Fibroblast of lung (primary cell): ENCODE data around the gene ASAH2B. TPM values are rescaled to one million over a fixed set of nuclear protein-coding genes. Genes with fewer than 3 reads are reported as not detected.

Experiments used
- DNase-seq, 2 donors: peaks; one replicate each; pipeline versions ENCODE4 v3.0.0 to v3.0.0-alpha.2; 2010; ENCODE audit warnings: low read depth in 2 of 2
- H2AFZ ChIP-seq: 2 replicates; pipeline ENCODE4 v1.5.1; 2012; ENCODE audit warnings: low read length, control low read depth, inconsistent platforms
- H3K27ac ChIP-seq: 2 replicates; pipeline ENCODE4 v1.5.1; 2011; ENCODE audit warnings: low read length, control low read depth; ENCODE audit not compliant: insufficient read depth
- H3K27me3 ChIP-seq: 2 replicates; pipeline ENCODE4 v1.5.1; 2011; ENCODE audit warnings: mild to moderate bottlenecking, low read length; ENCODE audit not compliant: control insufficient read depth, insufficient read depth
- H3K36me3 ChIP-seq: 2 replicates; pipeline ENCODE4 v1.5.1; 2011; ENCODE audit warnings: low read length; ENCODE audit not compliant: control insufficient read depth, insufficient read depth
- H3K4me1 ChIP-seq: 2 replicates; pipeline ENCODE4 v1.5.1; 2011; ENCODE audit warnings: low read length; ENCODE audit not compliant: control insufficient read depth, insufficient read depth; ENCODE audit errors: extremely low read depth
- H3K4me2 ChIP-seq: 2 replicates; pipeline ENCODE4 v1.5.1; 2011; ENCODE audit warnings: low read length, control low read depth; ENCODE audit not compliant: insufficient read depth; ENCODE audit errors: extremely low read depth
- H3K4me3 ChIP-seq, 4 experiments: fragments of 200-600 bp in 1 of 4; sonication (generic) in 1 of 4; replicated peaks in 1 of 4; 2 replicates each; pipeline ENCODE4 v1.5.1; 2011 to 2016; ENCODE audit warnings: low read length in 4 of 4, low read depth in 3 of 4, mild to moderate bottlenecking in 3 of 4, control low read depth in 2 of 4, inconsistent platforms in 1 of 4, mixed read lengths in 1 of 4; ENCODE audit not compliant: insufficient read depth in 1 of 4; ENCODE audit errors: control extremely low read depth in 1 of 4
- H3K79me2 ChIP-seq: 2 replicates; pipeline ENCODE4 v1.5.1; 2012; ENCODE audit warnings: mild to moderate bottlenecking, low read length, inconsistent platforms; ENCODE audit not compliant: control insufficient read depth, insufficient read depth
- H3K9ac ChIP-seq: 2 replicates; pipeline ENCODE4 v1.5.1; 2011; ENCODE audit warnings: mild to moderate bottlenecking, low read length, control low read depth; ENCODE audit not compliant: insufficient read depth
- H3K9me3 ChIP-seq: 2 replicates; pipeline ENCODE4 v1.5.1; 2012; ENCODE audit warnings: low read depth, low read length; ENCODE audit not compliant: control insufficient read depth, insufficient read depth
- H4K20me1 ChIP-seq: 2 replicates; pipeline ENCODE4 v1.5.1; 2011; ENCODE audit warnings: low read length; ENCODE audit not compliant: control insufficient read depth, insufficient read depth; ENCODE audit errors: extremely low read depth
- EZH2 ChIP-seq: IDR thresholded peaks from 2 replicates; pipeline ENCODE4 v1.5.1; 2012; ENCODE audit warnings: low read length, control low read depth, mild to moderate bottlenecking; ENCODE audit errors: missing control alignments
- polyA plus RNA-seq, 2 donors: library from polyadenylated mRNA; depleted of rRNA in 1 of 2; stranded (reverse) in 1 of 2; unstranded in 1 of 2; fragments of >200 nt; gene quantifications; 2 replicates each; pipeline ENCODE4 v1.2.1, GENCODE V29; 2011 to 2012; ENCODE audit warnings: missing spikeins in 1 of 2
- total RNA-seq: library from RNA; depleted of rRNA; stranded (reverse); fragments of >200 nt; gene quantifications from 2 replicates; pipeline ENCODE4 v1.2.1, GENCODE V29; 2014
- TF ChIP-seq, protein P1 (sequence below), 2 donors: IDR thresholded peaks in 1 of 2; conservative IDR thresholded peaks in 1 of 2; 1 replicate in 1 of 2; 2 replicates in 1 of 2; pipeline ENCODE4 v1.5.1; 2011 to 2012; ENCODE audit warnings: low read length in 2 of 2, control low read depth in 1 of 2, inconsistent platforms in 1 of 2, low read depth in 1 of 2, mild to moderate bottlenecking in 1 of 2

The ASAH2B gene
- total and polyA plus RNA-seq, 2 donors (not counting 1 experiment from before 2014, with no cell fraction given): 3.0 to 7.4 TPM

DNA sequence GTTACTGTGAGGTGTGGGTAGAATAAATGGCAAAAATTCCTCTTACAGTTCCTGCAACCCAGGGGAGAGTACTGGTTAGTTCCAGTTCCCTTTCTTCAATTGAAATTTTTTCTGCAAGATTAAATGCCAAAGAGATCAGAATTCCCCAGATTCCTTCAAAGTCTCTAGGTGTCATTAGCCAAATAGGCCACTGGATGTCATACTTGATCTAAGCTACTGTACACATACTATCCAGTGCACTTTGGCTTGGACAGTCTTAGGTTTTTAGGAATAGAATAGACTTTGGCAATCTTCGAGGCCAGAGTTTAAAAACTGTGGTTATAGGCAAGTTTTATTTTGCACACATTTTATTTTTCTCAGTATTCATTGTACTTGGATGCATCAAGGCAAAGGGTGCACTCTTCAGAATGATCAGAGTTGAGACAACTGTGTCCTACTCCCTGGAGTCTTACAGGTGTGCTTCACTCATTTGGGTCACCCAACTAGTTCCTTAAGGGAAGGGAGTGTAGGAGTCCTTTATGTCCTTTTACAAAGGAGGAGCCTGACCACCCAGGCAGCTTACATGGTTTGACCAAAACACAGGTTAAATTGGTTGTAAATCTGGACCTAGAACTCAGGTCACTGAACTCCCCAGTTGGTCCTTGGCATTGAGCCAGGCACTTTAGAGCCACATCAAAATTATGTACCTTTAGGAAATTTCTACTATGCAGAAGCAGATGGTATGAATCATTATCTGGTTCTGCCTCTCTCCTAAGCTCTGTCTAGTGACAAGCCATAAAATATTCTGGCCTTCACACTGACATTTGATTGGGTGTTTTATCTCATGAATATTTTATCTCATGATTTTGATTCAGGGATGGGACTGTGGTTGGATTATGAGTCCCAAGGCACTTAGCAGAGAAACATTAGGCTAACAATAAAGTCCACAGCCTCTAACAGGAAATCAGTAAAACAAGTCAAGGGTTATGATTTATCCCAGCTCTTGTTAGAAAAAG is 49.5 kb downstream of the ASAH2B start:
- Histone ChIP-seq H3K4me3 (no peak overlapping the region), H3K79me2 (no peaks in the 10 kb centered on the region), H3K9ac (no peak overlapping the region), H3K9me3 (no peaks in the 10 kb centered on the region), H2AFZ (no peak overlapping the region), H3K4me2 (no peak overlapping the region), H4K20me1 (no peaks in the 10 kb centered on the region), H3K36me3 (no peaks in the 10 kb centered on the region), H3K27me3 (no peaks in the 10 kb centered on the region), H3K27ac (no peak overlapping the region), H3K4me1 (no peaks in the 10 kb centered on the region)
- no peak for TF ChIP-seq EZH2
- TF ChIP-seq, protein P1, sequence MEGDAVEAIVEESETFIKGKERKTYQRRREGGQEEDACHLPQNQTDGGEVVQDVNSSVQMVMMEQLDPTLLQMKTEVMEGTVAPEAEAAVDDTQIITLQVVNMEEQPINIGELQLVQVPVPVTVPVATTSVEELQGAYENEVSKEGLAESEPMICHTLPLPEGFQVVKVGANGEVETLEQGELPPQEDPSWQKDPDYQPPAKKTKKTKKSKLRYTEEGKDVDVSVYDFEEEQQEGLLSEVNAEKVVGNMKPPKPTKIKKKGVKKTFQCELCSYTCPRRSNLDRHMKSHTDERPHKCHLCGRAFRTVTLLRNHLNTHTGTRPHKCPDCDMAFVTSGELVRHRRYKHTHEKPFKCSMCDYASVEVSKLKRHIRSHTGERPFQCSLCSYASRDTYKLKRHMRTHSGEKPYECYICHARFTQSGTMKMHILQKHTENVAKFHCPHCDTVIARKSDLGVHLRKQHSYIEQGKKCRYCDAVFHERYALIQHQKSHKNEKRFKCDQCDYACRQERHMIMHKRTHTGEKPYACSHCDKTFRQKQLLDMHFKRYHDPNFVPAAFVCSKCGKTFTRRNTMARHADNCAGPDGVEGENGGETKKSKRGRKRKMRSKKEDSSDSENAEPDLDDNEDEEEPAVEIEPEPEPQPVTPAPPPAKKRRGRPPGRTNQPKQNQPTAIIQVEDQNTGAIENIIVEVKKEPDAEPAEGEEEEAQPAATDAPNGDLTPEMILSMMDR (conservative IDR thresholded peaks at IDR 0.05 in 1 of 2, IDR thresholded peaks at IDR 0.05 in 1 of 2; ENCODE audit: low read depth in 1 of 2, low read length in 2 of 2): peak; percentile 45 to 48
- peak; percentile 35 to 52 for DNase-seq

DNA sequence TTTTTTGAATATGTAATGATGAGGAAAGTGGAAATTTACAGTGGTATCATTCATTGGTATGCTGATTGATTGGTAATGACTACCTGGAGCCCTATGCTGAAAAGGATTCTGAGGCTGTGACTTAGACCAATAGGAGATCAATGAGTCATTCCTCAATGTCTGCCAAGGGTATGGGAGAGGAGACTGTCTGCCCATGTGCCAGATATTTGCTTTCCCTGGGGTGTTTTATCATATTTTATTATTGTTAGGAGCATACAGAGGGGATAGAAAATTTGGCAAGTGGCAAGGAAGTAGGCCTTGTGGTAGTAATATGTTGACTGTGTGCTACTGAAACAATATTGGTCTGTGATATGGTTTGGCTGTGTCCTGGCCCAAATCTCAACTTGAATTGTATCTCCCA is 54.8 kb downstream of the ASAH2B start:
- H3K27me3 ChIP-seq: peaks cover 5% of the 10 kb centered on the region
- no peak overlapping the region for H3K9ac ChIP-seq
- TF ChIP-seq, protein P1 (conservative IDR thresholded peaks at IDR 0.05 in 1 of 2, IDR thresholded peaks at IDR 0.05 in 1 of 2; ENCODE audit: low read depth in 1 of 2, low read length in 2 of 2): no peak
- TF ChIP-seq EZH2: no peak
- H4K20me1 ChIP-seq: no peaks in the 10 kb centered on the region
- H3K4me2 ChIP-seq: no peak overlapping the region
- no peaks in the 10 kb centered on the region for H3K36me3 ChIP-seq
- H3K79me2 ChIP-seq: no peaks in the 10 kb centered on the region
- no peak overlapping the region for H3K27ac ChIP-seq
- H3K4me3 ChIP-seq: no peak overlapping the region
- no peaks in the 10 kb centered on the region for H3K4me1 ChIP-seq
- no peaks in the 10 kb centered on the region for H3K9me3 ChIP-seq
- no peak for DNase-seq
- no peak overlapping the region for H2AFZ ChIP-seq

DNA sequence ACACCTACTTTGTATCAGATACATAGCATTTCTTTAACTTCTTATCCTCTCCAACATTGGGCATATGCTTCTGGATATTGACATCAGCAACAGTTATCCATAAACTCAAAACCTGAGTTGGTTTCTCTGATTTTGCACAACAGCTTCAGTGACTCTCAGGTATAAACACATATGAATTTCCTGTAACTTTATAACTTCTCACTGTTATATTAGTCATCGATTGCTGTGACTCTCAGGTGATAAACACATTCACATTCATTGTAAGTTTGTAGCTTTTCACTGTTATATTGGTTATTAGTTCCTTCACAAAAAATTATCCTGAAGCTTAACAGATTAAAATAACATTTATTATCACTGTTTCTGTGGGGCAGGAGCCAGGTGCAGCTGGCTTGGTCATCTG is 57.0 kb downstream of the ASAH2B start:
- TF ChIP-seq EZH2: no peak
- TF ChIP-seq, protein P1 (conservative IDR thresholded peaks at IDR 0.05 in 1 of 2, IDR thresholded peaks at IDR 0.05 in 1 of 2; ENCODE audit: low read depth in 1 of 2, low read length in 2 of 2): no peak
- Histone ChIP-seq H2AFZ (no peak overlapping the region), H4K20me1 (no peaks in the 10 kb centered on the region), H3K4me1 (no peaks in the 10 kb centered on the region), H3K9me3 (no peaks in the 10 kb centered on the region), H3K27me3 (peaks cover 5% of the 10 kb centered on the region), H3K36me3 (no peaks in the 10 kb centered on the region), H3K9ac (no peak overlapping the region), H3K4me3 (no peak overlapping the region), H3K79me2 (no peaks in the 10 kb centered on the region), H3K4me2 (no peak overlapping the region), H3K27ac (no peak overlapping the region)
- DNase-seq: no peak
